HG03095 (cell line): ENCODE data around the gene IGSF9.

Source experiments
- ATAC-seq: cut with Tn5 transposase; IDR thresholded peaks from one replicate; pipeline ENCODE4 v1.9.1; 2021; ENCODE audit warnings: moderate library complexity; ENCODE audit not compliant: unreplicated experiment

Gene IGSF9

DNA sequence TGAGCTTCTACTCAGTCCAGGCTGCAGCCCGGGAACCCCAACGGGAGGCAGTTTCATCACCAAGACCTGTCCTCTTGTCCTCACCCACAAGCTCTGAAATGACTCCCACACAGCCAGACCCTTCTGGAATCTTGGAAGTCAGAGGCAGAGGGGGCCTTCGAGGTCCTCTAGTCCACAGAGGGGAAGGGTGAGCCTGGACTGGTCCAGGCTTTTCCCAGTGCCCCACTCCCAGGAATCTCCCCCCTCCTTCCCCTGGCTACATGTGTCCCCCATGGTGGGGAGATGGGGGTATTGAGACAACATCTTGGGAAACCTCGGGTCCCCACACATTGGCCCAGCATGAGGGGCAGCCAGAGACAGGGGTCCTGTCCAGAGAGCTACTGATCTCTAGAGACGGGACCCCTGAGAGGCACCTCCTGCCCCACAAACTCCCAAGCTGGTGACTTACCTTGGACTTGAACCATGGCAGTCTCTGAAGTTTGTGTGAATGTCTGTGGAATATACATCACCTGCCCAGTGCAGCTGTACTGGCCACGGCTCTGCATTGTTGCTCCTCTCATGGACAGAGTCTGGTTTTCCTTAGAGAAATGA lies 28.0 kb upstream of the IGSF9 start:
- ATAC-seq: no peak

DNA sequence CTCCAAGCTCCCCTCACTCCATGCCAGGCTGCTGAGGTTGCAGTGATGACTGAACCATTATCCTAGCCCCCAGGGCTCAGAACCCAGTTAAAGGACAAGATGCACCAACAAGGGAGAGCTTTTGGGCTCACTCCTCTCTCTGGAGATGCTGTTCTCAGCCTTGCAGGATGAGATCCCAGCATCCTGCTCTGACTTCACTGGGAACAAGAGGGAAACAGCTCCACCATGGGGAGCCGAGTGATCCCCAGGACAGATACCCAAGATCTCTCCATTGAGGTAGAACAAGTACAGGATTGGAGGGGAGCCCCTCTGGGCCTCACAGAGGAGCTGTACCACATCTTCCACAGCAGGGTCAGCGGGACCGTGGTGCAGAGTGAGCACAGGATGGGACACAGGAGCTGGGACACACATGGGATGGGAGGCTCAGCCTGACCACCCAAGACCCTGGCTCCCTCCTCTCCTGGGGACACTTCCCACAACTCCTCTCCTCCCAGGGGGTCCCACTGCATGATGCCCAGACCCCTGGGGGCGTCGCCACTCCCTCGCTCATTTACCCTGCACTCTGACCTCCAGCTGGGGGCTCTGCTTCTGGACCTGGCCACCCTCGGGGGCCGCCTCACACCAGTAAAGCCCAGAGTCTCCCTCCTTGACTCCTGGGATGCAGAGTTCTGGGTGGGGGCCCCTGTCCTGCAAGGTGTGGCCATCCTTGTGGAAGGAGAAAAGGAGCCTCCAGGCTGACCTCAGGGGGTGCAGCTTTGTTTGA lies 27.2 kb upstream of the IGSF9 start:
- ATAC-seq: no peak

DNA sequence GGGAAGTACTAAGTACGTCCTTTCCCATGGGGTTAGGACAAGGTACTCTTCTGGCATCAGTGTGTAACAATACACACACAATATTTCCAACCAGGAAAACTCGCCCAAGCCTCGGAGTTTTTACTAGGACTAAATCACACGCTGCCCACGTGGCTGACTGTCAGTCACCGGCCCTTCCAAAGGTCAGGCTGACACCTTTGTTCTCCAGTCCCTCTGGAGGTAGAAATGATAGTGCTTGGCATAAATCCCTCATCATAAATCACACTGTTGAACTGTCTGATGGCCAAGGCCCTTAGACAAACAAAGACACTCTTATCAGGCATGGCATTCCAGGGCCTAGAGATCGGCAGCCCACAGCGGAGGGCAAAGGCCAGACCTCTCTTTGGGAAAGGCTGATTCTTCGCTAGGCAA lies 25.5 kb upstream of the IGSF9 start:
- no peak for ATAC-seq

DNA sequence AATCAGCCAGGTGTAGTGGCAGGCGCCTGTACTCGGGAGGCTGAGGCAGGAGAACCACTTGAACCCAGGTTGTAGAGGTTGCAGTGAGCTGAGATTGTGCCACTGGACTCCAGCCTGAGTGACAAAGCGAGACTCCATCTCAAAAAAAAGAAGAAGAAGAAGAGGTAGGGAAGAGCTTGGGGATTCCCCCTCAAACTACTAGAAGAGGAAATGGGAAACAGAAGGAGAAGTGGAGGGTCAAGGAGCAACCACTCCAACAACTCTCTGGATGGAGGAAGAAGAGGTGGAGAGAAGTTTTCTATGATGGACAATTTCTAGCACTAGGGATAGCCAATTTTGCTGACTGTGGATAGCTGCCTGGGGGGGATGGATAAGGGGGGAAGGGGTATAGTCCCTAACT lies 23.5 kb upstream of the IGSF9 start:
- no peak for ATAC-seq

DNA sequence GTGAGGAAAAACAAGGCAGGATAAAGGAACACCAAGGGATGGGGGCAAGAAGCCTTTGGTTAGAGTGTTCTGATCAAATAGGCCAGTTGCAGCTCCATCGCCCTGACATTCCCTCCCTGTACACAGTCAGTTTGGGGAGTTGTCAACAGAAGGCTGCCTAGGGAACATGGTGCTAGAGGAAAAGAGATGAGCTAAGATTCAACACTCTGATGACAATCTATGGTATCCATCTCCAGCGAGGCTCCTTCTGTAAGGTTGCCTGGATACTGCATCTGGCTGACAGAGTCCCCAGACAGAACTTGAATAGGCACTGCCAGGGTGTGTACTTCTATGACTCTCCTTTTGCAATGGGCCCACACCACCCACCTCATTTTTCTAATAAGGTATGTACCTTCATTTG lies 19.9 kb upstream of the IGSF9 start:
- no peak for ATAC-seq

DNA sequence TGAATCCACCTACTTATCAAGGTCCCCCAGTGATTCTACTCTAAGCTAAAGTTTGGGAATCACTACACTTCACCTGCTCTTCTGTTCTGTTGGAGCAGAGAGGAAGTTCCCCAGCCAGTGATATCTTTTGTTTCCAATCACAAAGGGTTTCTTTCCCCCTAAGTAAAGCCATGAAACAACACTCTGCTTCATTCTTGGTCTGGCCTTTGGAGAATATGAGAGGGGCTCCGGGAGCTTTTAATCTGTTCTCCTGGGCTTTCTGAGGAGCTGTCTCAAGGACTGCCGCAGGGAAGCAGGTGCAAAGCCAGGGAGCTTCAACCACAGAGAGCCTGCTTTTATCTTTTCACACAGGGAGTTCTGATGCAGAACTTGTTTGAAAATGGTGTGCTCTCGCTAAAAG lies 18.7 kb upstream of the IGSF9 start:
- ATAC-seq: no peak

DNA sequence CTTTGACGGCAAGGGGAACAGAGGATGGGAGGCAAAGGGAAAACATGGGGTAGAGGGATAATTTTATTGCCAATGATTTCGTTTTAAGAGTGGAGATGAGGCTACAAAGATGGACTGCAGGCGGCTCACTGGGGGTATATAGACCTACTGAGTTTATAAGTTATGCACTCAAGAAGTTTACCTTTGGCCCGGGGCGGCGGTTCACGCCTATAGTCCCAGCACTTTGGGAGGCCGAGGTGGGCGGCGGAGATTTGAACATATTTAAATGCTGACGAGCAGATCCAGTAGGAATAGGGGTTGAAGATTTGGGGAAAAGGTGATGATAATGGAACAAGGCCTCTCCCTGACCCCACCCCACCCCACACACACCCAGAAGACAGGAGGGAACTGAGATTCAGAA lies 16.8 kb upstream of the IGSF9 start:
- ATAC-seq: no peak

DNA sequence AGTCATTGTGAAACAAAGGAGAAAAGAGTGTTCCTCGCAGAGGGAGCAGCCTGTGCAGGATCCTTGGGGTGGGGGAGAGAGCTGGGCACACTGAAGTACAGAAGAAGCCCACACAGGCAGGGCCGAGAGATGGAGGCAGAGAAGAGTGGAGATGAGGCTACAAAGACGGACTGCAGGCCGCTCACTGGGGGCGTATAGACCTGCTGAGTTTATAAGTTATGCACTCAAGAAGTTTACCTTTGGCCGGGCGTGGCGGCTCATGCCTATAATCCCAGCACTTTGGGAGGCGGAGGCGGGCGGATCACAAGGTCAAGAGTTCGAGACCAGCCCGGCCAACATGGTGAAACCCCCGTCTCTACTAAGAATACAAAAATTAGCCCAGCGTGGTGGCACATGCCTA lies 16.2 kb upstream of the IGSF9 start:
- ATAC-seq: no peak

DNA sequence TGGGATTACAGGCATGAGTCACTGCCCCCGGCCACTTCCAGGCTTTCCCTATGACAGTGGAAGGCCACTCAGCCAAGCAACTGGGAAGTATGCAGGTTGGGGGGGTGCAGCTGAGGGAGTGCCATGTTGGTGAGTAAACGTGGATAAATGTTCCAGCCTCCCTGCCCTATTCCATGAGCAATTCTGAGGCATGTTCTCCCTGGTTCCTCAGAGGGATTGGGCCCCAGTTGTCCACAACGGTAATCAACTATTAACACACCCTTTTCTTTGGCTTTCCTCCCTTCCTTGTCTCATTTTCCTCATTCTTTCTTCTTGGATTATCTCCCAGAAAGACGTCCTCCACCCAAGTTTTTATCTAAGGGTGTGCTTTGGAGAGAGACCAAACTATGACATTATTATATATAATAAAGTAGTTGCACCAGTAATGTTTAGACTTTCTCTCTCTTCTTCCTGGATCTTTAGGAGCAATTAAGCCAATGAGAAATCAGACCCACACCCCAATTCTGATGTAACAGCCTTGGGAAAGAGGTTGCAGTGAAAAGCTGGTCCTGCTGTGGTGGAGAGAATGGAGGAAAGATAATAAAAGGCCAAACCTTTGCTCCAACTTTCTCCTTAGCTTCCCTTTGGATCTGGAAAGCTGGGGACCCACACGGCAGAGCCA lies 15.4 kb upstream of the IGSF9 start:
- ATAC-seq: no peak

DNA sequence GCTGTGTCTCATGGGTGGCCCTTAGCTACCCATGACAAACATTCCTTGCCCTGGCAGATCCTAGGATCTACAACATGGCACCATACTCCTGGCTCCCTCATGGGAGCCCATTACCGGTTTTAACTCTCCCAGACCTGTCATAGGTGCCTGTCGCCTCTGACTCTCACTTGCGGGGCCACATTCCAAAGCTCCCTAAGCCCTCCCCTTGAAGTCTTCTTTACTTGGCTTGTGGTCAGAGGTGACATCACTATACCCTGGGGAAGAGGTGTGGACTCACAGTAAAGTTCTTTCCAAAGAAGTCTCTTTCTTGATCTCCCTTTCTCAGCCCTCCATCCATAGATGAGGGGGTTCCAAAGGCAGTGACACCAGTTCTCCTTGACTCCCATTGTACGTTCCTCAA lies 14.0 kb upstream of the IGSF9 start:
- ATAC-seq: no peak

DNA sequence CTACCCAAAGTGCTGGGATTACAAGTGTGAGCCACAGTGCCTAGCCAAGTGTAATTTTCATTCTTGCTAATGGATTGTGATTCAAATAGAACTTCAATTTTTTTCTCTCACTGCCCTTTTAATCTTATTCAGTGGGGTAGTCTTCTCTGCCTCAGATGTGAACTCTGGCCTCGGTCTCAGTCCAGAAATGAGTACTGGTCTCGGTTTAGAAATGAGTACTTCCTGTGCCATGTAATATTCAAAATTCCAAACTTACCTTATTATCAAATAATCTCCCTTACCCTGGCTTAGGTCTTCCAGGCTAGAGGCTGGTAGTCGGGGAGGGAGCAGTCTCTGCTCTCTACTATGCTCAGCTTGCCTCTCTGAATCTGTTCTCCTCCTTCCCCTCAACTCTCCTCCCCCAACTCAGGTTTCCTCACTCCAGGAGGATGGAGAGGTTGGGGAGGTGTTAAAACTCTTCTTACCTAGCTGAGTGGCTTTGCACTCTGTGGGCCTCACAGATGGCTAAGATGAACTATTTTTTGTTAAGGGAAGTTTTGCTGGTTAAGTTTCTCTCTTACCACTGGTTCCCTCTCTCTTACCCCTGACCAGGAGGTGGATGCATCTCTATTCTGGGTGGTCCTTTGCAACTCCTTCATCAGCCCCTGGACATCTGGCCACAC lies 13.4 kb upstream of the IGSF9 start:
- no peak for ATAC-seq

DNA sequence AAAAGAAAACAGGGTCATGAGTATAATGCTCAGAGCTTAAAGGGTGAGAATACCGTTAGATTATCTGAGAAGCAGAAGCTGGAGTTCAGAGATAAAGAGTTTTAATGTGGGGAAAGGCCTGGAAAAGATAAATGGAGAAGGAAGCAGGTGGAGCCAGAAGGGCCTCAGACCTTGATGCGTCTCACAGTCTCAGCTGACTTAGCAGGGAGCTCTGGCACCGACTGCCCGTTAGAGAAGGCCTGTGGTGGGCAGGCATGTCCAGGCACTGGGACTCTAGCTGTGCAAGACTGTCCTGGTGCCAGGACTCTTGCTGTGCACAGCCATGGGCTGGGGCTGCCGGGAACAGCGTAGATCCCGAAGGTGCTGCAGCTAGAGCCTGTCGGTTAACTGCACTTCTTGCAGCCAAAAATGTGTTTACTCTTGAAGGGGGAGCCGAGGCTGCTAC lies 12.4 kb upstream of the IGSF9 start:
- ATAC-seq: no peak

DNA sequence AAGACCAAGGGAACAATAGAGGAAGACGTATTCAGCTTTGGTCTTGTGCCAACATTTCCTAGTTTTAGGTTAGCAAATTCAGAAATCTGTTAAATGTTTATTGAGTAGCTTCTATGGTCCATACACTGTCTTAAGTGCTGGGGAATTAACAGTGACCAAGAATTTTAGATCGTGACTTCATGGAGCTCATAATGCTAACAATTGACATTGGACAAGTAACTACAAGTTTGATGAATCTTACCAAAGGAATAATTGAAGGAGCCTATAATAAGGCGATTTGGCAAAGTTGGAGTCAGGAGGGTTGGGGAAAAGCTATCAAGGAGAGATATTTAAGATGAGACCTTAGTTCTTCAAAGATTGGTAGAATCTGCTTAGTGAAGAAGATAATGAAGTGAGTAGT lies 10.0 kb upstream of the IGSF9 start:
- ATAC-seq: no peak

DNA sequence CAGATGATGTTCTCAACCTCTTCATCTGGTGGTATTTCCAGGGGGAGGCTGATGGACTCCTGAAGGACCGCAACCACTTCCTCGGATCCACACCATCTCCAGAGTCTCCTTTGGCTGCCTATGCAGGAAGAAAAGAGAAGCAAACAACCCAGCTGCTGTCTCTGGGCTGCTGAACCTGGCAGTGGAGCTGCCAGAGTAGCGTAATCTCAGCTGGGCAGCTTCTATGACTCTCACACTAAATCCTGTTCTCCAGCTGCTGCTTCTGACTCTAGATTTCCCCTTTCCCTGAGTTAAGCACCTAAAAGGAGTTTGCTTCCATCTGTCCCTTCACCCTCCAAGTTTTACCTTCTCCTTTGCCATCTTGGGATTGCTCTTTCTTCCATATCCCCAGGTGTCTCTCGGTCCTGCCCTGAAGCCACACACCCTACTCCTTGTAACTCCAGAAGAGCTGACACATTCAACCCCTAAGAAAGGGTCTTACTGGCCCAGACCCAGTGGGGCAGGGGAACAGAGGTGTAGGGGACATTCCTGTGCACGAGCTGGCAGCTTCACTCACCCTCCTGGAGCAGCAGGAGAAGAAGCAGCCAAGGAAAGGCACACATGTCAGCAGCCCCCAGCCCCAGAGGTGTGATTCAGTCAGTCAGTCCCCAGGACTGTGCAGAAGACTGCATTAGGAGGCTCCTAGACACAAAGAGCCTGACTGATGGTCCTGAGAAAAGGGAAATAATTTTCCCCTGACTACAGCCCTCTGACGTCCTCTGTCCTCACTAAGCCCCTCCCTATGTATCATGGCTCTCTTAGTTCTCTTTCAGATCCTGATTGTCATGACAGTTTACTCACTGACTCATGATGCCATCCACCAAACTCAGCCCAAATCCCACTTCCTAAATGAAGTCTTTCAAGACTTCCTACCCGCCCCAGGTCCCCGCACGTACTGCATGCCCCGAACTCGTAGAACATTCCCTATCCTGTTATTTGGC lies 8.4 kb upstream of the IGSF9 start, which contains the start of gene SLAMF9:
Gene SLAMF9, minus strand, starts transcription at position 702 of the 980 bp plus-strand sequence. Its CDS starts 100 bp downstream, at position 602.
- no peak for ATAC-seq

DNA sequence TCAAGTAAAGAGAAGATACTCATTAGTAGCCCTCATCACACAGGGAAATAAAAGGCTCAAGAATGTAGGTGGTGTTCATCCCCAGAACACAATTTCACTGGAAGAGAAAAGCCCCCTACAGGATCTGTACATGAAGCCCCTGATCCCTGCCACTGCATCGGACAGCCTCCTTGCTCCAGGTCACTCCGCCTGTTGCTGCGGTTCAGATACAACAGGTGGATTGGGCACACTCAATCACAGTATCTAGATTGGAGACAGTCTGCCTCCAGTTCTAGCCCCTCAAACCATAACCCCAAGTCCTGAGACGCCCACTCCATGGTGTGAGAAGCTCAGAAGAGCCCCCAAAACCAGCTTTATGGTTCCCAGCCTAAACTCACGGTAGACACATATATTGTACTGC lies 7.5 kb upstream of the IGSF9 start:
- ATAC-seq: no peak

DNA sequence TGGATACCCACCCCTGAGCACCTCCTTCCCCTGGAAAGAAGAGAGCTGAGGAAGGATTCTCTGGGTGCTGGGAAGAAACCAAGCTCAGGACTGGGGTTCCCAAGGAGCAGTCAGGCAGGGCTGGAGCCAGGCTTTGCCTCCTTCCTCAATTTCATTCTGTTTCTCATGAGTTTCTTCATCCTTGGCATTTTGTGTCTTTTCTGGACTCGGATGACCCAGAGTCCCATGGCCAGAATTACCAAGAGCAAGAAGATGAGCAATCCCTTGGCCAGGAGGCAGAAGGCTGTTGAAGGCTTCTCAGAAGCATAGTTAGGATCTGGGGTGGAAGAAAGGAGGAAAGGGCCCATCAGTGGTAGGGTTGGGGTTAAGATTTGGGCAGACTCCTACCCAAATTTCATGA lies 6.1 kb upstream of the IGSF9 start:
- no peak for ATAC-seq

DNA sequence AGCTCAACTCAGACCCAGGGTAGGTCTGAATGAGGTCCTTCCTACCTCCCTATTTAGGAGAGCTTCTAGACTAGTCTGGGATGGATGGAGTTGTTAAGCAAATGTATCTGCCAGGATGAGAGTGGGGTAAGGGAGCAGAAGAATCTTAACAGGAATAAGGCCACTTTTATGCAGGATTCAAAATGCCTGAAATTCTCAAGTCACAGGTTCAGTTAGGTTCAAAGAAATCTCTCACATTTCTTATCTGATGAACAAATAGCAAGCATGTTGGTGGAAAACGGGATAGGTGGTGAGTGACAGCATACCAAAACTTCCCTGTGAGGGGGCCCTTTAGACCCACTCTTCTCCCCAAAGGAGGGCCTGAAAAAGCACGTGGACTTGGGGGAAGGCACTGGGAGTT lies 5.6 kb upstream of the IGSF9 start:
- no peak for ATAC-seq

DNA sequence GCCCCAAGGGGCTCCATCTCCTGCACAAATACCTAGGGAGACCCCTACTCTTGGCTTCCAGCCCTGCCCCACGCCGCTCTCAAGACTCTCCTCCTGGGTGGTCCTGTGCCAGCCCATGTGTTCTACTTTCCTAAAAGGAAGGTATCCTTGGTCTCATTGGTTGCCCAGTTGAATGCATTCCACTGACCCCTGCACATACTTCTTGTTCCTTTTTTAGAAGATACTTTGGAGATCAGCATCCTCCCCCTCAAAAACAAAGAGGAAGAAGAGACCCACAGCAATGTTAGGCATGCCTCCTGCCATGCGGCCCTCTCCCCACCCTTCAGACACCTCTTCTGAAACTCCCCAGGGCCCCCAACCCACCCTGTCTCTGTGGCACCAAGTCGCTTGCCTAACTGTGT lies 4.6 kb upstream of the IGSF9 start:
- ATAC-seq: no peak

DNA sequence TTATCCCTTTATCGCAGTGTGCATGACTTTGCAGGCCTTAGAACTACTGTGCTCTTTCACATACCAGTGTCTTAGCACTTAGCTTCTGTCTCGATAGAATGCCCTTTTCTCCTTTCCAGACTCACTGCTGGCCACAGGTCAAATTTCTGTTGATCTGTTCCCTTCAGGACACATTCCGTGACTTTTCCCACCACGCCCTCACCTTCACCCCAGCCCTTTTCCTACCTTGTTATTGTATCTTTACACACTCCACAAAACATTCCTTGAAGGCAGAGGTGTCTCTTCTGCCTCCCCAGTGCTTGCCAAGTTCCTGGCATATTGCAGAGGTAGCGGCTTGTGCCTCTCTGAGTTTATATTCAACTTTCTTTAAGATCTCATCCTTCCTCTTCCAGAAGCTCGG lies 3.7 kb upstream of the IGSF9 start:
- ATAC-seq: no peak

DNA sequence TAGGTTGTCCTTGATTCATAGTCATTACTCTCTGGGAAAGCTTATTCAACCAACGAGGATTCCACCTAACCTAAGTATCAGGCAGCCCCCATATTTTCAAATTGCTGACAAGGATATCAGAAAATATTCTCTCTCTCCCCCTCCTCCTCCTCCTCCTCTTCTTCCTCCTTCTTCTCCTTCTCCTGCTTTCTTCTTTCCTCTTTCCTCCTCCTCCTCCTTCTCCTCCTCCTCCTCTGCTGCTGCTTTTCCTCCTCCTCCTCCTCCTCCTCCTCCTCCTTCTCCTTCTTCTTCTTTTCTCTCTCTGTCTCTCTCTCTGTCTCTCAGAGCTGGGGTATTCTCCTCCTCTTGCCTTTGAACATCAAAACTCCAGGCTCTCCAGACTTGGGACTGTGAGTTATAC lies 2.5 kb upstream of the IGSF9 start:
- no peak for ATAC-seq
